ENCODE measurements around the gene SIGLEC15.
"Not testable (repeated sequence)": the region's sequence is repeated elsewhere in the genome, so short reads cannot be mapped to it uniquely, and the experiment has no call there.

SIGLEC15 gene

DNA sequence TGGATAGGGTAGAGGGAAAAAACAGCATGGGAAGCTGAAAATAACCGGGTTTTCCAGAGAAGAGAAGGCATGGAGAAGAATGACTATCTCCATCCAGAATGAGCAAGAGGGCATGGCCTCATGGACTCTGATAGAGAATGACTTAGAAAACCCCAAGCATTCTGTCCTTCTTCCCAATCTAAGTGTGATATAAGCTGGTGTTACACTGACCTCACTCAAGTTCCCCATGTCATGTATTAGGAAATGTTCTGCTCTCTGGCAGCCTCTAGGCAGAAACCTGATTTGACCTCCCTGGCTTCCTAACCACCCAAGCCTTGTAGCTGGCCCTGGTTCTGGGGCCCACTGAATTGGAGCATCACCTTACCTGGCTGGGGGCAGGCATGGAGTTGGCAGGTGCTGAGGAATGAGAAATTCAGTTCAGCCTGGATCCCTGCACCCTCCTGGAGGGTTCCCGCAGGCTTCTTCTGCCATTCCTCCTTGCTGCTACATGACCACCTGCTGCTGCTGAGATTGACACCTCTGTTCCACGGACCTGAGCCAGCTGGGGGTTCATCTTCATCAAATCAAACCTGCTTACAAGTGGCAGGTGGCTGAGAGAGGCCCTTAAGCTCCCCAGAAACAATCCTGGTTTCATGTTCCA, 5.2 kb upstream of the SIGLEC15 start:
- no peak overlapping the region for H3K27ac ChIP-seq (ENCODE audit: low read depth, low read length)
- H3K4me1 ChIP-seq (ENCODE audit: control insufficient read depth, insufficient read depth, low read length, unreplicated experiment) = peaks cover 10% of the 10 kb centered on the region
- no peak overlapping the region for H3K4me3 ChIP-seq (ENCODE audit: low read depth, low read length)
- H2AFZ ChIP-seq (ENCODE audit: low read length, unreplicated experiment) = no peak overlapping the region
- H3K36me3 ChIP-seq (ENCODE audit: insufficient read depth, low read length) = peaks cover 5% of the 10 kb centered on the region; the same call in 1 of the 2 replicates
- H3K27me3 ChIP-seq (ENCODE audit: insufficient read depth, low read length) = no peaks in the 10 kb centered on the region
- no peaks in the 10 kb centered on the region for H3K79me2 ChIP-seq (ENCODE audit: control insufficient read depth, insufficient read depth, low read length, unreplicated experiment)

DNA sequence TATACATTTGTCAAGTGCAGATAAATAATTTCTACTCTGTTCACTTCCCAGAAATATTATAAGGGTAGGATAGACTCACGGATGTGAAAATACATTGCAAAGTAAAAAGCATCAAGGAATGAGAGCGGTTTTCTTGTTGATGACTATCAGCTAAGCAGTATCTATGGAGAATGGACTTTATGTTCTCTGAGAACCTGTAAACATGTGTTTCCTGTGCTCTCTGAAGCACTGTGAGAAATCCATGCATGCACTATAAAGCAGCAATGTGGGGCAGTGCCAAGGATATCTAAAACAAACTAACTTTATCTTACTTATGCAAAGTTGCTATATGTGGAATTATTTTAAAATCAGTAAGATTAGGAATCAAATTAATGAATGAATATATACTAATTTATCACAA, 4.4 kb upstream of the SIGLEC15 start:
- Histone ChIP-seq H2AFZ (ENCODE audit: low read length, unreplicated experiment) (no peak overlapping the region), H3K79me2 (ENCODE audit: control insufficient read depth, insufficient read depth, low read length, unreplicated experiment) (no peaks in the 10 kb centered on the region), H3K36me3 (ENCODE audit: insufficient read depth, low read length) (peaks cover 5% of the 10 kb centered on the region; the same call in 1 of the 2 replicates), H3K4me1 (ENCODE audit: control insufficient read depth, insufficient read depth, low read length, unreplicated experiment) (peaks cover 10% of the 10 kb centered on the region), H3K4me3 (ENCODE audit: low read depth, low read length) (no peak overlapping the region), H3K27ac (ENCODE audit: low read depth, low read length) (no peak overlapping the region), H3K27me3 (ENCODE audit: insufficient read depth, low read length) (no peaks in the 10 kb centered on the region)

DNA sequence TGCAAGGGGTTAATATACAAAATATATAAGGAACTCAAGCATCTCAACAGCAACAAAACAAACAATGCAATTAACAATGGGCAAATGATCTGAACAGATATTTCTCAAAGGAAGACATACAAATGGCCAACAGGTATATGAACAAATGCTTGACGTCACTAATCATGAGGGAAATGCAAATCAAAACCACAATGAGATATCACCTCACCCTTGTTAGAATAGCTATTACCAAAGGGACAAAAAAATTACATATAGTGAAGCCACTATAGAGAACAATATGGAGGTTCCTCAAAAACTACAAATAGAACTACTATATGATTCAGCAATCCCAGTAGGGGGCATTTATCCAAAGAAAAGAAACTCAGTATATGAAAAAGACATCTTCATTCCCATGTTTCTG, 3.8 kb upstream of the SIGLEC15 start:
- peaks cover 10% of the 10 kb centered on the region for H3K4me1 ChIP-seq (ENCODE audit: control insufficient read depth, insufficient read depth, low read length, unreplicated experiment)
- no peak overlapping the region for H3K27ac ChIP-seq (ENCODE audit: low read depth, low read length)
- peaks cover 5% of the 10 kb centered on the region; the same call in 1 of the 2 replicates for H3K36me3 ChIP-seq (ENCODE audit: insufficient read depth, low read length)
- no peaks in the 10 kb centered on the region for H3K27me3 ChIP-seq (ENCODE audit: insufficient read depth, low read length)
- H2AFZ ChIP-seq (ENCODE audit: low read length, unreplicated experiment) = no peak overlapping the region
- H3K79me2 ChIP-seq (ENCODE audit: control insufficient read depth, insufficient read depth, low read length, unreplicated experiment) = no peaks in the 10 kb centered on the region
- no peak overlapping the region for H3K4me3 ChIP-seq (ENCODE audit: low read depth, low read length)

DNA sequence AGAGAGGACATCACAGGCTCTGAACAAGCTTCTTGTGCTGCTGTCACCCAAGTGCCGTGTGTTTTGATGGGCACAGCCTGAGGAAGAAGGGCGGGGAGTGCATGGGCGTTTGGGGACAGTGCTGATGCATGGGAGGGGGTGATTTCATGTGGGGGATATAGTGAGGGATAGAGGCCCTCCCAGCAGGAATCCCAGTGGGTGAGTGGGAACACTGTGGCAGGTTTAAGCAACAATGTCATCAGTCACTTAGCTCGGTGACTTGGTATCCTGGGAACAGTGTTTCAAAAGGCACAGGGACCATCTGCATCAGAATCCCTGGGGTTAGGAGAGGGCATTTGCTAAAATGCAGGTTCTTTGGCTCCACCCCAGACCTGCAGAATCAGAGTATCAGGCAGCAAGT, 609 bp downstream of the SIGLEC15 start:
- no peak overlapping the region for H2AFZ ChIP-seq (ENCODE audit: low read length, unreplicated experiment)
- H3K27me3 ChIP-seq (ENCODE audit: insufficient read depth, low read length) = no peaks in the 10 kb centered on the region
- no peak overlapping the region for H3K27ac ChIP-seq (ENCODE audit: low read depth, low read length)
- H3K79me2 ChIP-seq (ENCODE audit: control insufficient read depth, insufficient read depth, low read length, unreplicated experiment) = no peaks in the 10 kb centered on the region
- H3K4me3 ChIP-seq (ENCODE audit: low read depth, low read length) = no peak overlapping the region
- peaks cover 5% of the 10 kb centered on the region; the same call in 1 of the 2 replicates for H3K36me3 ChIP-seq (ENCODE audit: insufficient read depth, low read length)
- H3K4me1 ChIP-seq (ENCODE audit: control insufficient read depth, insufficient read depth, low read length, unreplicated experiment) = peaks cover 15% of the 10 kb centered on the region

DNA sequence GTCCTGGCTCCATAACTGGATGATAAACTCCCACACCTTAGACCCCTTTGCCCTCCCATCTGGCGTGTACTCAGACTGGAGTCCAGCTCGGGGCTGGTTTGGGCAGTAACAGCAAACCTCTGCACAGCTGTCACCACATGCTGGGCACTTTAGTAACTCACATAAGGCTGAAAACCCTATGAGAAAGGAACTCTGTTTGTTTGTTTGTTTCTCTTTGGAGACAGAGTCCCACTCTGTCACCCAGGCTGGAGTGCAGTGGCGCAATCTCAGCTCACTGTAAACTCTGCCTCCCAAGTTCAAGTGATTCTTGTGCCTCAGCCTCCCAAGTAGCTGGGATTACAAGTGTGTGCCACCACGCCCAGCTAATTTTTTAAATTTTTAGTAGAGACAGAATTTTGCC, 1.2 kb downstream of the SIGLEC15 start:
- not testable (repeated sequence) for H3K27ac ChIP-seq (ENCODE audit: low read depth, low read length); H3K27me3 ChIP-seq (ENCODE audit: insufficient read depth, low read length); H3K4me3 ChIP-seq (ENCODE audit: low read depth, low read length); H2AFZ ChIP-seq (ENCODE audit: low read length, unreplicated experiment); H3K79me2 ChIP-seq (ENCODE audit: control insufficient read depth, insufficient read depth, low read length, unreplicated experiment); H3K36me3 ChIP-seq (ENCODE audit: insufficient read depth, low read length)
- peaks cover 15% of the 10 kb centered on the region for H3K4me1 ChIP-seq (ENCODE audit: control insufficient read depth, insufficient read depth, low read length, unreplicated experiment)

DNA sequence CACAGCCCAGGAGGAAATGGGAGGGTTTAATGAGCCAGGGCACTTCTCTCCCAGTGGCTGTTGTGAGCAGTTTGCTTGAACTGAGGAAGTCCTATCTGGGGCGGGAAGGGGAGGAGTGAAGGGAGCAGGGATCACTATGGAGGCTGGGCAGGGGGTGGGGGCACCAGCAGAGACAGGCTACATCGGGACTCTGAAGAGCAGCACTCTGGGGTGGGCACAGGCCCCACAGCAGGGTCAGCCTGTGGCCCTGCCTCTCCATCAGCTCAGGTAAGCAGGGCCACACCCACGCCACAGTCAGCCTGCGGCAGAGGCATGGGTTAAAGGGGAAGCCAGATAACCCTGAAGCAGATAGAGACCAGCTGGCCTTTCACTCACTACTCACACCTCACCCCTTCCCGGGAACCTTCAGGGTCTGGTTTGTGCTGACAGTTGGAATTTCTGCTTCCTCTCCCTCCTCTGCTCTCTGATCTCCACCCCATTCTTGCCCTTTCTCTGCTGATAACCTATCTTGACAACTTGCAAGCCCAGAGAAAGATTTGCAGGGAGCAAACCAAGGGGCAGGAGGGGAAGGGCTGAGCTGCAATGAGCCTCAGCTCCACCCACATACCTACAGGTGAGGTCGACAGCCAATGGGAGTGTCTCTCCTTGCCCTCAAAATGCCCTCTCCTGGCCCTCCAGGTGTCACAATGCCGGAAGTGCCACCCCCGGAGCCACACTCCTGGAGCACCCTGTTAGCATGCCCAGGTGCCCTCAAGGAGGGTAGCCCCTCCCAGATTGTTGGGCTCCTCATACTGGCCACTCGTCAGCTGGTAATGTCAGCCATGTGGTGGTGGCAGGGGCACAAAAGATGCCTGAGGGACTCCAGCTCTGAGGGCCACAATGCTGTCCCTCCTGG, 3.7 kb downstream of the SIGLEC15 start:
- Histone ChIP-seq H3K27ac (ENCODE audit: low read depth, low read length) (no peak overlapping the region), H3K27me3 (ENCODE audit: insufficient read depth, low read length) (no peaks in the 10 kb centered on the region), H3K79me2 (ENCODE audit: control insufficient read depth, insufficient read depth, low read length, unreplicated experiment) (no peaks in the 10 kb centered on the region), H3K4me3 (ENCODE audit: low read depth, low read length) (no peak overlapping the region), H3K4me1 (ENCODE audit: control insufficient read depth, insufficient read depth, low read length, unreplicated experiment) (peaks cover 15% of the 10 kb centered on the region), H3K36me3 (ENCODE audit: insufficient read depth, low read length) (no peaks in the 10 kb centered on the region), H2AFZ (ENCODE audit: low read length, unreplicated experiment) (no peak overlapping the region)

DNA sequence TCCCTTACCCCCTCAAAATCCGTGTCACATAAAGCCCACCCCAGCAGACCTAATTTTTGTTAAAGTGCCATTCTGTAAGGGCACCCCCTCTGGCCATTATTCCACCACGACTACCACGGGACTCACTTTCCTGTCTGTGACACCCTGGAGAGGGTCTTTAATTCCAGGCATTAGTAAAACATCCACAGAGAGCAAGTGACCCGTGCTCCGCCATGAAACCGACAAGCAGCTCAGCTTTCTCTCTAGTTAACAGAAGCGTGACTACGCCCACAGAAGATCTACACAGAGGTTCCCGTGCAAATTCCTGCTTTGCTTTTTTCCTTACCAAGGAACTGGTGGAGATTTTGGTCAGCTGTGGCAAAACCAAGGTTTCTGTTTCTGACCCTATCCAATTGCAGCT, 4.4 kb downstream of the SIGLEC15 start:
- Histone ChIP-seq H3K36me3 (ENCODE audit: insufficient read depth, low read length) (no peaks in the 10 kb centered on the region), H2AFZ (ENCODE audit: low read length, unreplicated experiment) (no peak overlapping the region), H3K79me2 (ENCODE audit: control insufficient read depth, insufficient read depth, low read length, unreplicated experiment) (no peaks in the 10 kb centered on the region), H3K4me1 (ENCODE audit: control insufficient read depth, insufficient read depth, low read length, unreplicated experiment) (peaks cover 15% of the 10 kb centered on the region), H3K27ac (ENCODE audit: low read depth, low read length) (no peak overlapping the region), H3K27me3 (ENCODE audit: insufficient read depth, low read length) (no peaks in the 10 kb centered on the region), H3K4me3 (ENCODE audit: low read depth, low read length) (no peak overlapping the region)

DNA sequence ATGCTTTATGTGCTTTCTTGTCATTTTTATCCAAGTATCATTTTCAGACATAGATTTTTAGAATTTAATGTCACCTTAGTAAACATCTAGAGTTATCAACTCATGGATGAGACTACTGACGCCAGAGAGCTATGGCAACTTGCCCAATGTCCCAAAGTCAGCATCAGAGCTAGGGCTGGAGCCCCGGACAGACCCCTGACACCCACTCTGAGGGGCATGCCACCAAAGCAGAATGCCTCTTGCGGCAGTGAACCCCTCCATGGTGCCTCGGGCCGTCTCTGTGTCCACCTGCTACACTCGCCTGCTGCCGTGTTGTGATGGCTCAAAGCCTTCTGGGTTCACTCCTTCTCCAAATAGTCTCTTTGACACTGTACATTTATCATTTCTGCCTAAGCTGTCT, 5.4 kb downstream of the SIGLEC15 start:
- no peak overlapping the region for H2AFZ ChIP-seq (ENCODE audit: low read length, unreplicated experiment)
- no peaks in the 10 kb centered on the region for H3K36me3 ChIP-seq (ENCODE audit: insufficient read depth, low read length)
- H3K4me1 ChIP-seq (ENCODE audit: control insufficient read depth, insufficient read depth, low read length, unreplicated experiment) = peaks cover 15% of the 10 kb centered on the region
- no peaks in the 10 kb centered on the region for H3K79me2 ChIP-seq (ENCODE audit: control insufficient read depth, insufficient read depth, low read length, unreplicated experiment)
- no peak overlapping the region for H3K4me3 ChIP-seq (ENCODE audit: low read depth, low read length)
- no peak overlapping the region for H3K27ac ChIP-seq (ENCODE audit: low read depth, low read length)
- H3K27me3 ChIP-seq (ENCODE audit: insufficient read depth, low read length) = no peaks in the 10 kb centered on the region

DNA sequence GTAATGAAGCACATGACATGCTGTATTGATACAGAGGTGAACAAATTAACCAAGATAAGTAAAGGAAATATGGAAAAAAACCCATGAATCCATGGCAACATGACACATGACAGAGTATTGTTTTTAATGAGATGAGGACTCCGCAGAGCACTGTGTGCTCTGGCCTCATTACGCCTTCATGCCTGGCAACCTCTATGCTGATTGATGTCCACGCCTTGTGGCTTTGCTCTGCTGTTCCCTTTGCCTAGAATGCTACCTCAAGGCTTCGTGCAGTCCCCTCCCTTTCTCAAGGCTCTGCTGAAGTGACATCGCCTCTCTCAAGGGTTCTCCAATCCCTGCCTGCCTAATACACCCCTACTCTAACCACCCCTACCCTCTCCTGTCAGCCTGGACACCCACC, 8.4 kb downstream of the SIGLEC15 start:
- H2AFZ ChIP-seq (ENCODE audit: low read length, unreplicated experiment) = no peak overlapping the region
- H3K27ac ChIP-seq (ENCODE audit: low read depth, low read length) = no peak overlapping the region
- peaks cover 11% of the 10 kb centered on the region; the same call in 1 of the 2 replicates for H3K27me3 ChIP-seq (ENCODE audit: insufficient read depth, low read length)
- H3K79me2 ChIP-seq (ENCODE audit: control insufficient read depth, insufficient read depth, low read length, unreplicated experiment) = no peaks in the 10 kb centered on the region
- no peaks in the 10 kb centered on the region for H3K36me3 ChIP-seq (ENCODE audit: insufficient read depth, low read length)
- H3K4me1 ChIP-seq (ENCODE audit: control insufficient read depth, insufficient read depth, low read length, unreplicated experiment) = peaks cover 3% of the 10 kb centered on the region
- H3K4me3 ChIP-seq (ENCODE audit: low read depth, low read length) = no peak overlapping the region

DNA sequence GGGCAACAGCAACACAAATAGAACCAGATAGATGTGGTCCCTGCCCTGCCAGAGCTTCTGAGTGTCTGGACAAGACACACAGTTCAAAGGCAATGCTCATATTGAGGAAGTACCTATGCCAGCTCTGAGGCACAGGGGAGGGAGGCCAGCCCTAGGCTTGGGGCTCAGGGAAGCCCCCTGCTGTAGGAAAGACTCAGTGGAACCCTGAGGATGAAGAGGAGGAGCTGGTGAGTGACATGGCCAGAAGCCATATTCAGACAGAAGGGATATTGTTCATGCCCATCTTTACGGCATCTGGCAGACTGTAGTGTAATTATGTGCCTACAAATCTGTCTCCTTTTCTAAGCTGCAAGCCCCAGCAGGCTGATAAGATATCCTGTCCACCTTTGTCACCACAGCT, 8.8 kb downstream of the SIGLEC15 start:
- Histone ChIP-seq H3K4me3 (ENCODE audit: low read depth, low read length) (no peak overlapping the region), H3K4me1 (ENCODE audit: control insufficient read depth, insufficient read depth, low read length, unreplicated experiment) (peaks cover 6% of the 10 kb centered on the region), H3K79me2 (ENCODE audit: control insufficient read depth, insufficient read depth, low read length, unreplicated experiment) (no peaks in the 10 kb centered on the region), H2AFZ (ENCODE audit: low read length, unreplicated experiment) (no peak overlapping the region), H3K27ac (ENCODE audit: low read depth, low read length) (no peak overlapping the region), H3K36me3 (ENCODE audit: insufficient read depth, low read length) (no peaks in the 10 kb centered on the region), H3K27me3 (ENCODE audit: insufficient read depth, low read length) (peaks cover 11% of the 10 kb centered on the region; the same call in 1 of the 2 replicates)

All from ACC112 (cell line).